Measurements from ENCODE around the gene SPANXN2.
A peak's percentile ranks its signal among the peaks of the same experiment; 100 is the strongest.
"Not testable (repeated sequence)": the region's sequence is repeated elsewhere in the genome, so short reads cannot be mapped to it uniquely, and the experiment has no call there.

Gene SPANXN2, protein sequence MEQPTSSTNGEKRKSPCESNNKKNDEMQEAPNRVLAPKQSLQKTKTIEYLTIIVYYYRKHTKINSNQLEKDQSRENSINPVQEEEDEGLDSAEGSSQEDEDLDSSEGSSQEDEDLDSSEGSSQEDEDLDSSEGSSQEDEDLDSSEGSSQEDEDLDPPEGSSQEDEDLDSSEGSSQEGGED

DNA sequence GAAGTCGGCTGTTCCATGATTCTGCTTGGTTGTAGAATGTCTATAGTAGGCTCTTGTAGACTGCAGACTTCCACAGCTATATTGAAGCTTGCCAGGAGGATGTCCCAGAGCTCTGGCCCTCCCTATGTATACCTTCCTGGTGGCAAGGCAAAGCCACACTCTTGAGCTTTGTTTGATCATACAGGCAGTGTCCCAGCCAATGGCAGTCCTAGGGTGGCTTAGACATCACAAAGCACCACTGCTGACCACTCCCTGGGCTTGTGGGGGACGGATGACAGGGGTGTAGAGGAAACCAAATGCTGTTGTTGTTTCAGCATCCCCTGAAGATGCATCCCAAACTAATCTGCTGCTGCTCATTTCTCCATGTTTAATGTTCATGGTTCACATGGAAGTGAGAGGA lies at the start of gene SPANXN2:
Gene SPANXN2 (minus strand): TSS at position 101 of the 400 bp plus-strand sequence. CDS start 84 bp downstream, at position 17.
- DNase-seq (ENCODE audit: low spot score) = not testable (repeated sequence)

DNA sequence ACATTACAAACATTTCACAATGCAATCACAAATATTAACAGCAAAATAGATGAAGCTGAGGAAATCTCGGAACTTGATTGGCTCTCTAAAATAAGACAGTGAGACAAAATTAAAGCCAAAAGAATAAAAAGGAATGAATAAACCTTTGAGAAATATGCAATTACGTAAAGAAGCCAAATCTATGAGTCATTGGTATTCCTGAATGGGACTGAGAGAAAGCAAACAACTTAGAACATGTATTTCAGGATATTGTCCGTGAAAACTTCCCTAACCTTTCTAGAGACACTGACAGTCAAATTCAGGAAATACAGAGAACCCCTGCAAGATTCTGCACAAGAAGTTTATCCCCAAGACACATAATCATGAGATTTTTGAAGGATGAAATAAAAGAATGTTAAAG lies 48.4 kb upstream of the SPANXN2 start:
- DNase-seq (ENCODE audit: low spot score) = no peak

DNA sequence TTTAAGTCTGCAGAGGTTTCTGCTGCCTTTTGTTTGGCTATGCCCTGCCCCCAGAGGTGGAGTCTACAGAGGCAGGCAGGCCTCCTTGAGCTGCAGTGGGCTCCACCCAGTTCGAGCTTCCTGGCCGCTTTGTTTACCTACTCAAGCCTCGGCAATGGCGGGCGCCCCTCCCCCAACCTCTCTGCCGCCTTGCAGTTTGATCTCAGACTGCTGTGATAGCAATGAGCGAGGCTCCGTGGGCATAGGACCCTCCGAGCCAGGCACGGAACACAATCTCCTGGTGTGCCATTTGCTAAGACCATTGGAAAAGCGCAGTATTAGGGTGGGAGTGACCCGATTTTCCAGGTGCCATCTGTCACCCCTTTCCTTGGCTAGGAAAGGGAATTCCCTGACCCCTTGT lies 47.2 kb upstream of the SPANXN2 start:
- not testable (repeated sequence) for DNase-seq (ENCODE audit: low spot score)

DNA sequence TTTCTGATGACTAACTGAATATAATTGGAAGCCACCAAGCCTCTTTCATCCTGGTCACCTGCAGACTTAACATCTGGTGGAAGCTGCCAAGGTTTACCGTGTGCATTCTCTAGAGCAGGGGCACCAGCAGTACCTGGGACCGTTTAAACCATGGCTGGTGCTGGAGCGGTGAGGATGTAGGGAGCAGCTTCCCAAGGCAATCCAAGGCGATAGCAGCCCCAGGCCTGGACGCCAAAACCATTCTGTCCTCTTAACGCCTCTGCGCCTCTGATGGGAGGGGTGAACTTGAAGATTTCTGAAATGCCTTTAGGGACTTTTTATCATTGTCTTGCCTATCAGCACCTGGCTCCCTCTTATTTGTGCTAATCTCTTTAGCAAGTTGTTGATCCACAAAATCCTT lies 37.3 kb upstream of the SPANXN2 start:
- DNase-seq (ENCODE audit: low spot score) = no peak

DNA sequence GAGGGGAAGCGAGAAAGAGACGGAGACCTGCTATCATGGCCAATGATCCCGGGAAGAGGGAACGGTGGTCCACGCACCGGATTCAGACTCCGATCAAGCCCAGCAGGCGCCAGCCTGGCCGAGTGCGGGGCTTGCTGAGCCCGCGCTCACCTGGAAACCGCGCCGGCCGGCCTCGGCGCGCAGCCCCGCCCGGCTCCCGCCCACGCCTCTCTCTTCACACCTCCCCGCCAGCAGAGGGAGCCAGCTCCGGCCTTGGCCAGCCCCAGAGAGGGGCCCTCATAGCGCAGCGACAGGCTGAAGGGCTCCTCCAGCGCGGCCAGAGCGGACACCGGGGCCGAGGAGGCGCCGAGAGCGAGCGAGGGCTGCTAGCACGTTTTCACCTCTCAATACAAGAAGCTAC lies 36.8 kb upstream of the SPANXN2 start:
- no peak for DNase-seq (ENCODE audit: low spot score)

DNA sequence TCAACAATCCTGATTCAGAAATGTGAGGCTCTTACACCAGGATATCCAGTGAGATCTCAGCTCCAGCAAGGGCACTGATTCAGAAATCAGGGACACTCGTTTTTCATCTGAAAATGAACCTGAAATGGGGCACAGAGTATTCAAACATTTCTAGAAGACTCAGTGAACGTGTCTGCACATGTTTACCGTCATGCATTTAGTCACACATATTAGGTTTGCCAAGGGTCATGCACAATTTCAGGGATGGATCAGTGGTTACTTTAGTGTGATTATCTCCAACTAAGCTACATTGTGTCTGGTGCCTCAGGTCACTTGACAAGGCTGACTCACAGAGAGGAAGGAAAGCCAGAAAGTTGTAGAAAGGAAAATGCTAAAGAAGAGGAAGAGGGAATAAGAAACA lies 33.6 kb upstream of the SPANXN2 start:
- DNase-seq (ENCODE audit: low spot score) = no peak

DNA sequence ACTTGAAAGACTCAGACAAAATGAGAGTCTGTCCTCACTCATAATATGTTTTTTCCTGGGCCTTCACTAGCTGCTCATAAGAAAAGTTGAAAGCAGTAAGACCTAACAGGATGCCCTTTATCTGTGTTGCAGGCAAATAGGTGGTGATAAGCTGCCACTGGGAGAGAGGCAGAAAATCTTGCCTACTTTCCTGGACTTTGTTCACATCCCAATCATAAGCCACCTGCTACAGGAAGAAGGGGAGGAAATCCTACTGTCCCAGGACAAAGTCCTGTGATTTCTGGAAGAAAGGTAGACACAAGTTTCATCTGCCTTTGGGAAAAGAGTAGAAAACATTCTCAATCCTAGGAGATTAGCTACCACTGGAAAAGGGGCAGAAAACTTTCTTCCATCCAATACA lies 13.3 kb upstream of the SPANXN2 start:
- no peak for DNase-seq (ENCODE audit: low spot score)

DNA sequence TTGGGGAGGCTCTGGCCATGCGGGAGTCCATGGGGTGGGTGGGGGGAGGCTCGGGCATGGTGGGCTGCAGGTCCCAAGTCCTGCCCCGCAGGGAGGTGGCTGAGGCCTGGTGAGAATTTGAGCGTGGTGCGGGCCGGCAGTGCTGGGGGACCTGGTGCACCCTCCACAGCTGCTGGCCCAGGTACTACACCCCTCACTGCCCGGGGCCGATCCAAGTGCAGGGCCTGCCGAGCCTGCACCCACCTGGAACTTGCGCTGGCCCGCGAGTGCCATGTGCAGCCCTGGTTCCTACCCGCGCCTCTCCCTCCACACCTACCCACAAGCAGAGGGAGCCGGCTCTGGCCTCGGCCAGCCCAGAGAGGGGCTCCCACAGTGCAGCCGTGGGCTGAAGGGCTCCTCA lies 5.7 kb upstream of the SPANXN2 start:
- DNase-seq (ENCODE audit: low spot score) = no peak

DNA sequence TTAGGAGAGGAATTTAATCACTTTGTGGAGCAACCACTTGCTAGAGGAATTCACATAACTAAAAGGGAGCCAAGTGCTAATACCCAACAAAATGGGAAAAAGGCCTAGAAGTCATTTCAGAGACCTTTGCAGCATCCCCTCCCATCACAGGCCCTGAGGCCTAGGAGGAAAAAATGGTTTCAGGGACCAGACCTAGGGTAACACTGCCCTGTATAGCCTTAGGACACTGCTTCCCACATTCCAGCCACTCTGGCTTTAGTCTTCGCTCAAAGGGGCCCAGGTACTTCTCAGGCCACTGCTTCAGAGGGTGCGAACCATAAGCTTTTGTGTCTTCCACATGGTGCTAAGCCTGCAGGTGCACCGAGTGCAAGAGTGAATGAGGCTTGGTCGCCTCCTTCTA lies 19.1 kb downstream of the SPANXN2 start:
- no peak for DNase-seq (ENCODE audit: low spot score)

DNA sequence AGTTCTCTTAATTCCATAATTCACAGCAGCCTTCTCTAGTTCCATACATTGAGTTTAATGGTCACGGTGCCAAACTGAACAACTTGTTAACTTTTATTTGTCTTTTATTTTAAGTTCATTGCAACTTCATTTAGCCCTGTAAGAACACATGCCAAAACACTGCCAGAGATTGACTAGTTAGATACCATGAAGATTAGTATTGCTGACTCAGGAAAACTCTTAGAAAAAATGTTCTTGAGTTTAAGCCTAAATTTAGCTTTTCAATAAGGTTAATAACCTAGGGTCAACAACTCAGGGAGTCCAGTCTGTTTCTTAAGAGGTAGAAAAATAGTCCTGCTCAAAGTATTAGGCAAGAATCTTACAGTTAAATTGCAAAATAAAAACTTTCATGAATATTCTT lies 25.7 kb downstream of the SPANXN2 start:
- DNase-seq (ENCODE audit: low spot score) = no peak

DNA sequence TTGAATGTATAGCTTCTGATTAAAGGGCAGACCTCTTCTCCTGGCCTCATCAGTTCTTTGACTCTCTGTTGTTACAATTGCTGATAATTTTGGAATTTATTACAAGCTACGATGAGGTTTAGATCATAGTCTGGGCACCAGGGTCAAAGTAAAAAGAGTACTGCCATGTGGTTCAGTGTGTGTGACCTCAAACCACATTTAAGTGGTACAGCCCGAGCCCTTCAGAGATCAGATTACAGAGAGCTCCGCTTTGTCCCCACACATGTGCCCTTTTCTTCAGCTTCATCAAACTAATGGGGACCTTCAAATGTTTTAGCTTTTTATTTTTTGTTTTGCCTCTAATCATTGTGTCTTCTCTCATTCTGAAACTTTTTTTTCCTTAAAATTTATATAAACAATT lies 37.1 kb downstream of the SPANXN2 start:
- no peak for DNase-seq (ENCODE audit: low spot score)

DNA sequence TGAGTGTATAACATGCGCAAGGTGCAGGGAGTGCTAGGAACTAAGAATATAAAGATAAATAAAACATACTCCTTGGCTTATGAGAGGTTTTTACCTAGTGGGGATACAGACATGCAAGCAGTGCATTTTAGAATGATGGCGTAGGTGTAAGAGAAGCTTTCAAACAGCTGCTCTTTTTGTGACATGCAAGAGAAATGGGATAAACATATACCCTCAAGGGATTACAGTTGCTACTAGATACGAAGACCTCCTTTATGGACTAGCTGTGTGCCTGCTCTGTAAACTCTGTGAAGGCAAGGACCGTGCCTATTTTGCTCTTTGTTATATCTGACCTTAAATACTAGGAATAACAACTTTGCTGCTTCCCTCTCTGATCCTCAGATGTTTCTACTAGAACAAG lies 45.6 kb downstream of the SPANXN2 start:
- no peak for DNase-seq (ENCODE audit: low spot score)

DNA sequence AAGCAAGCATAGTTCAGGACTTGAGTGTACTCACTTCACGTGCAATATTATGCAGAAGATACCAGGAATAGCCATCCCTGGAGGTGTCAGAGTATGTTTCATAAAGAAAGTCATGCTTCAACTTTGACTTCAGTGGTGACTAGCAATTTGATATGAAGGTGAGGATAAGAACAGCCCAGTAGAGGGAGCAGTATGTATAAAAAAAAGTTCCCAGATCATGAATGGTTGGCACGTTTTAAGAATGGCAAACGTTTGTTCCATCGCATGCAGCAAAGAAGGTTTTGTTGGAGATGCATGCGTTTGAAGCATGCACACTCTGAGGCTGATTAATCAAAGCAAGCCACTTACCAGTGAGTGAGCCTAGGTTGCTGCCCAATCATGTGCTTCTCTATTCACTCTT lies 51.2 kb downstream of the SPANXN2 start:
- peak; percentile 3 for DNase-seq (ENCODE audit: low spot score)

DNA sequence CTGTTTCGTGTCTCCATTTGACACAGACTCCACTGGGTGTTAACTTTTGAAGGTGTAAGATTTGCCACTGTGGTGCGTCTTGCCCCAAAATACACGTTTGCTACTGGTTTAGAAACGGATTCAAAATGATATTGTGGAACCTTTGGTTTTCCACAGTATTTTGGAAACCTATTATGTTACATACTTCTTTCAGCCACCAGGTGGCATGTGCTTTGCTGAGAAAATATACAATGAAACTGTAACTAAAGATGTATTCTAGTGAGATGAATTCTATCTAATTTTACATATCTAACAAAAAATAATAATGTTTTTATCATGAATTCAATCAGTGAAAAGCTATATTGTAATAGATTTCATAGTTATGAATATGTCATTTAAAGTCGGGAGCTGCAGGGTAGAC lies 56.2 kb downstream of the SPANXN2 start:
- peak; percentile 8 for DNase-seq (ENCODE audit: low spot score)

DNA sequence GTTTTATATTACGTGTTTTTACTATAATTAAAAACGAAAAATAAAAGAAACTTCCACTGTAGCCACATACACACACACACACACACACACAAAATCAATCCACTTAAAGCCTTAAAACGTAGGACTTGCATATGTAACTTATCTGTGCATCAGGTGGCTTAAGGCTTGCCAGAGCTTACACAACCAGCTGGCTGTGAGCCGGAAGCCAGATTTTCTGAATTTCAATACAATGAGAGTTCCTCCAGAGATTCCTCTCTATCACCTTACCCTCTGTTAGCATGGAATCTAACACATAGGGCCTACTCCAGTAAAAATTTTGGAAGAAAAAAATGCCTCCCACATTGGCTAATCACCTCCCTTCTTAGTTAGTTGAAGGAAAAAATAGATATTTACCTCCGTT lies 56.8 kb downstream of the SPANXN2 start:
- no peak for DNase-seq (ENCODE audit: low spot score)
